ENCODE results near the gene COL16A1. TPM values are rescaled to one million over a fixed set of nuclear protein-coding genes. Genes with fewer than 3 reads are reported as not detected.

Gene COL16A1
- total and polyA plus RNA-seq, 2 of the 13 experiments (the other 11 are each of a cell fraction or from before 2014, with no cell fraction given), result 4.3 to 12.2 TPM

GRCh38 chr1:31688233-31688918 lies 15.4 kb downstream of the COL16A1 start (continued):
- TF ChIP-seq ZEB1 (IDR thresholded peaks at IDR 0.05; ENCODE audit: insufficient replicate concordance, low read depth) (no peak), HMG20A (CRISPR knock-in tag; IDR thresholded peaks at IDR 0.05; ENCODE audit: borderline replicate concordance) (no peak), ZNF543 (CRISPR knock-in tag; IDR thresholded peaks at IDR 0.05) (no peak), ZNF331 (CRISPR knock-in tag; IDR thresholded peaks at IDR 0.05) (no peak)

- POLR2A ChIA-PET, result no interaction called here
- H3K9me3 ChIP-seq (ENCODE audit: low read length), result no peaks in the 10 kb centered on the region
- no peak for FAIRE-seq
These were observed 16.2 kb downstream of the COL16A1 start for GRCh38 chr1:31687601-31688000.

More at GRCh38 chr1:31687601-31688000, 16.2 kb downstream of the COL16A1 start:
- TF ChIP-seq JARID2 (CRISPR knock-in tag; IDR thresholded peaks at IDR 0.05; ENCODE audit: insufficient replicate concordance) (no peak), HBP1 (CRISPR knock-in tag; IDR thresholded peaks at IDR 0.05; ENCODE audit: low read depth) (no peak), NFYC (CRISPR knock-in tag; IDR thresholded peaks at IDR 0.05) (no peak), YY1 (IDR thresholded peaks at IDR 0.05; ENCODE audit: insufficient read depth, insufficient replicate concordance, low read depth, low read length) (no peak), XBP1 (CRISPR knock-in tag; IDR thresholded peaks at IDR 0.05) (no peak), AGO2 (optimal IDR thresholded peaks at IDR 0.05; ENCODE audit: low read depth, low read length) (no peak), SAFB2 (CRISPR knock-in tag; IDR thresholded peaks at IDR 0.05; ENCODE audit: borderline replicate concordance, low read depth) (no peak)
- Histone ChIP-seq H3K4me1 (ENCODE audit: insufficient read depth, low read length) (no peaks in the 10 kb centered on the region), H3K4me2 (ENCODE audit: low read depth, low read length) (no peak overlapping the region), H3K79me2 (ENCODE audit: insufficient read depth, low read length) (no peaks in the 10 kb centered on the region), H3K27ac (ENCODE audit: extremely low read length, insufficient read depth, low read length) (no peak overlapping the region), H3K27me3 (ENCODE audit: control insufficient read depth in 1 of 2, insufficient read depth in 2 of 2, low read length in 2 of 2) (no peaks in the 10 kb centered on the region), H3K36me3 (replicated peaks in 1 of 2; ENCODE audit: control insufficient read depth in 1 of 2, insufficient read depth in 2 of 2, low read length in 2 of 2) (no peaks in the 10 kb centered on the region), H2AFZ (ENCODE audit: low read length) (no peak overlapping the region), H4K20me1 (ENCODE audit: insufficient read depth, low read length) (no peaks in the 10 kb centered on the region), H3K4me3 (replicated peaks in 1 of 3; ENCODE audit: insufficient read depth in 1 of 3, low read depth in 2 of 3, low read length in 3 of 3) (no peak overlapping the region), H3K9ac (ENCODE audit: insufficient read depth, low read depth, low read length) (no peak overlapping the region)
- in situ Hi-C loops (cut with HindIII; ENCODE audit: extremely low pct_ligation_motif_present, low pct_unique_long_range_greater_than_20kb), result no loop called here
- CTCF ChIA-PET (ENCODE audit: low intra/inter-chr PET ratio, low total read pairs), result no interaction called here
- no peak for DNase-seq (ENCODE audit: low spot score)
- ATAC-seq, result no peak
- intact Hi-C loops (cut with micrococcal nuclease; ENCODE audit: unreplicated experiment), result no loop called here
- 96% methylated on average over 8 of the region's 8 CpGs for WGBS (ENCODE audit: low lambda C conversion rate)
- BruUV-seq (replicated peaks), result TSS peak; percentile 39
